Measurements from ENCODE around the gene ARL6IP6. TPM values are rescaled to one million over a fixed set of nuclear protein-coding genes. Genes with fewer than 3 reads are reported as not detected.

The ARL6IP6 gene
- total RNA-seq, 4 donors from 2014 or later = 9.1 to 17.4 (median 15.0) TPM

DNA sequence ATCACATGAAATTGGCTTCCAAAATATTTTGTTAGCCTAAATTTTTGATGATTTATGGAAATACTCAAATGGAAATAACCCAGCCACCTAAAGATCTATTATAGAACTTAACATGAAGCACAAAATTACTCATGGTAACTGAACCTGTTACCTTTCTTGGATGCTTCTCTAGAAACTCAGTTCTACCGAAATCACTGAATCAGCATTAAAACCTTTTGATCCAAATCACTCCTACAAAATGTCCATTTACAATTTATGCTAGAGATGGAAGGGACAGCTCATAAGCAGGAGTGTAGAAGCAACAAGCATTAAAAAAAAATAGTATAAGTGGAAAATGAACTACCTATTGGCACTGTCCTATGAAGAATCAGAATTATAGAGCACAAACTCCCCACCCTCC, 3.3 kb upstream of the ARL6IP6 start:
- no peak for DNase-seq
- Histone ChIP-seq H3K9me3 (no peaks in the 10 kb centered on the region), H3K4me1 (peaks cover 0 to 27% (median 4%) of the 10 kb centered on the region in 4 donors), H3K27ac (no peak overlapping the region), H3K36me3 (peaks cover 0 to 30% (median 0%) of the 10 kb centered on the region in 3 donors), H3K27me3 (no peaks in the 10 kb centered on the region), H3K4me3 (no peak overlapping the region)
- TF ChIP-seq, protein P1, sequence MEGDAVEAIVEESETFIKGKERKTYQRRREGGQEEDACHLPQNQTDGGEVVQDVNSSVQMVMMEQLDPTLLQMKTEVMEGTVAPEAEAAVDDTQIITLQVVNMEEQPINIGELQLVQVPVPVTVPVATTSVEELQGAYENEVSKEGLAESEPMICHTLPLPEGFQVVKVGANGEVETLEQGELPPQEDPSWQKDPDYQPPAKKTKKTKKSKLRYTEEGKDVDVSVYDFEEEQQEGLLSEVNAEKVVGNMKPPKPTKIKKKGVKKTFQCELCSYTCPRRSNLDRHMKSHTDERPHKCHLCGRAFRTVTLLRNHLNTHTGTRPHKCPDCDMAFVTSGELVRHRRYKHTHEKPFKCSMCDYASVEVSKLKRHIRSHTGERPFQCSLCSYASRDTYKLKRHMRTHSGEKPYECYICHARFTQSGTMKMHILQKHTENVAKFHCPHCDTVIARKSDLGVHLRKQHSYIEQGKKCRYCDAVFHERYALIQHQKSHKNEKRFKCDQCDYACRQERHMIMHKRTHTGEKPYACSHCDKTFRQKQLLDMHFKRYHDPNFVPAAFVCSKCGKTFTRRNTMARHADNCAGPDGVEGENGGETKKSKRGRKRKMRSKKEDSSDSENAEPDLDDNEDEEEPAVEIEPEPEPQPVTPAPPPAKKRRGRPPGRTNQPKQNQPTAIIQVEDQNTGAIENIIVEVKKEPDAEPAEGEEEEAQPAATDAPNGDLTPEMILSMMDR (IDR thresholded peaks at IDR 0.05) = no peak
- no peak for TF ChIP-seq POLR2A (IDR thresholded peaks at IDR 0.05)

DNA sequence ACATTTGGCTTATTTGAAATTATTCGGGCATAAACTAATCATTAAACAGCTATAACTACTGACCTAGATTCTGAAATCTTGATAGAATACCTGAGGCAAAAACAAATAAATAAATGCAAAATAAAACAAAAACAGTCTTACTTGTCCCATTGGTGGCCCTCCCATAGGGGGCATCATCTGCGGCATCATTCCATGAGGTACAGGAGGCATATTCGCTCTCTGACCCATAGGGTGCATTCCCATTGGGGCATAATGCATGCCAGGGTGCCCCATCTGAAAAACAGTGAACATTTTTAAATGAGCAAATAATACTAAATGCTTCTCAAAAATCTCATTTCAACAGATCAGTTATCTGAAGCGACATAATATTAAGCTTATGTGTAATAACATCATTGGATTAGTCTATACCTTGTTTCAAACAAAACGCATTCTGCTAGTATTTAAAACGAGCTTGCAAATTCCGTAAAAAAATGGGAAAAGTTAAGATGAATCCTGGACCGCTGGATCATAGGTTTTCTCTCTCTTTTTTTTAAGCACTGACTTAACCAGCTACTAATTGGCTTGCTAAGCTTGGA, 2.5 kb upstream of the ARL6IP6 start:
- H3K27me3 ChIP-seq = no peaks in the 10 kb centered on the region
- H3K9me3 ChIP-seq = no peaks in the 10 kb centered on the region
- no peak for TF ChIP-seq POLR2A (IDR thresholded peaks at IDR 0.05)
- TF ChIP-seq, protein P1 (IDR thresholded peaks at IDR 0.05) = peak in 3 of 6 experiments; percentile 33 to 39 (median 35)
- peak overlapping the region in 1 of 4 donors; percentile 96 for H3K27ac ChIP-seq
- peaks cover 0 to 35% (median 4%) of the 10 kb centered on the region in 4 donors for H3K4me1 ChIP-seq
- peaks cover 0 to 22% (median 0%) of the 10 kb centered on the region in 3 donors for H3K36me3 ChIP-seq
- DNase-seq = no peak
- H3K4me3 ChIP-seq = peak overlapping the region in 2 of 4 donors; percentile 80 to 92

DNA sequence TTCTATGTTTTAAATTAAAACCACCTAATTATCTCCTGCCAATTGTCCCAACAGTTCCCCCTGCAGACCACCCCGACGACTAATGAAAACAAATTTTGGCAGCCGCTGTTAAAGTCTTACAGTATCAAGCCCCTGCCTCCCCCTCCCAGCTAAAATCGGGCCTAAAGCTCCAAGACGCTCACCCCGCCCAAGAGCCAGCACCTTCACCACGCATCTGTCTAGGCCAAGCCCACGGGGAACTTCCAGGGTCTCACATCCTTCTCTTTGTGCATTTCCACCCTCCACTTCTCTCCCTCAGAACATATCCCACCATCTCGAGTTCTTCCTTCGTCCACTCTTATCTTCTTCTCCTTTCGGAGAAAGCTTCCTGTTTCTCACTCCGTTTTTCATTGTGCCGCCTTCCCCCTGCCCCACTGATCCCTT, 1.6 kb upstream of the ARL6IP6 start:
- peak in 2 of 3 donors; percentile 24 to 58 for DNase-seq
- TF ChIP-seq, protein P1 (IDR thresholded peaks at IDR 0.05) = peak in 1 of 6 experiments; percentile 1
- TF ChIP-seq POLR2A (IDR thresholded peaks at IDR 0.05) = no peak
- H3K9me3 ChIP-seq = no peaks in the 10 kb centered on the region
- H3K4me1 ChIP-seq = peaks cover 0 to 37% (median 4%) of the 10 kb centered on the region in 4 donors
- peak overlapping the region; percentile 72 to 92 (median 82) for H3K4me3 ChIP-seq
- H3K36me3 ChIP-seq = peaks cover 0 to 16% (median 0%) of the 10 kb centered on the region in 3 donors
- no peaks in the 10 kb centered on the region for H3K27me3 ChIP-seq
- peak overlapping the region; percentile 96 to 99 (median 97) for H3K27ac ChIP-seq

DNA sequence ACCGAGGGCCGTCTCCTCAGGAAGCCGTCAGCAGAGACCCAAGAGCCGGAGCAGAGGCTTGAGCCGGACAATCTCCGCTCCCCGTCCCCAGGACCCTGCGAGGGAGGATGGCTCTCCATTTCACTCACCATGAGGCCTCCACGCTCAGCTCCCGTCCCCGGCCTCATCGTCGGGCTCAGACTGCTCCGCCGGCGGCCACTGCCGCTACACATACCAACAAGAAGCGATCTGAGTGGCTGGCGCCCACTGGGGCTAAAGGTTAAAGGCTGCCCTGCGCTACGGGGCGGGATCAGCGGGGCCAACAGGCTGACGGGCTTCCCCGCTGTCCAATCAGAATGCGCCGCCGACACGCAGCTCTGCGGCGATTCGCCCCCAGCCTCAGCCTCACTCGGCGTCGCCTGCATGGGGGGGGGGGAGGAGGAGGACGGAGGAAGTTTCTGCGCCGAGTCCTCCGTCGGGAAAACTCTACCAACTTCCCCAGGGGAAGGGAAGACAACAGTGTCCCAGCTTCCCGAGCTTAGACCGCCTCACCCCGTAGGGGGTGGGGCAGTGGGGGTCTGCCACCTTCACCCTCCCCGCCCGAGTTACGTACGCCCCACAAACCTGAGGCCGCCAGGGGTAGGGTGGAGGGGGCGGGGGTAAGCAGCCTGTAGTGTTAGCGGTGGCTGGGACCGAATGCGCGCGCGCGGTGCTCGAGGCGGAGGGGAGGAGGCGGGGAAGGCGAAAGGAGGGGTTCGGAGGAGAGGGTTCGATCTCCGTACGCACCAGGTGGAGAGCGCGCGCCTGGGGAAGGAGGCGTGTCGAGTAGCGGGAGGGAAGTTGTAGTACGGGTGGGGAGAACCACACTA, 968 bp upstream of the ARL6IP6 start, which contains the start of gene PRPF40A:
PRPF40A (minus strand) TSS at position 234 of the 848 bp plus-strand sequence; CDS start at position 212, 22 bp downstream.
- Histone ChIP-seq H3K4me1 (peaks cover 0 to 37% (median 4%) of the 10 kb centered on the region in 4 donors), H3K27me3 (no peaks in the 10 kb centered on the region), H3K36me3 (peaks cover 0 to 16% (median 0%) of the 10 kb centered on the region in 3 donors), H3K9me3 (no peaks in the 10 kb centered on the region), H3K4me3 (peak within 1 kb of the TSS; percentile 72 to 92 (median 82)), H3K27ac (peak within 1 kb of the TSS; percentile 96 to 99 (median 97))
- peak; percentile 98 to 99 (median 99) for DNase-seq
- TF ChIP-seq POLR2A (IDR thresholded peaks at IDR 0.05) = peak; percentile 76 to 83
- TF ChIP-seq, protein P1 (IDR thresholded peaks at IDR 0.05) = peak in 2 of 6 experiments; percentile 19 to 29

DNA sequence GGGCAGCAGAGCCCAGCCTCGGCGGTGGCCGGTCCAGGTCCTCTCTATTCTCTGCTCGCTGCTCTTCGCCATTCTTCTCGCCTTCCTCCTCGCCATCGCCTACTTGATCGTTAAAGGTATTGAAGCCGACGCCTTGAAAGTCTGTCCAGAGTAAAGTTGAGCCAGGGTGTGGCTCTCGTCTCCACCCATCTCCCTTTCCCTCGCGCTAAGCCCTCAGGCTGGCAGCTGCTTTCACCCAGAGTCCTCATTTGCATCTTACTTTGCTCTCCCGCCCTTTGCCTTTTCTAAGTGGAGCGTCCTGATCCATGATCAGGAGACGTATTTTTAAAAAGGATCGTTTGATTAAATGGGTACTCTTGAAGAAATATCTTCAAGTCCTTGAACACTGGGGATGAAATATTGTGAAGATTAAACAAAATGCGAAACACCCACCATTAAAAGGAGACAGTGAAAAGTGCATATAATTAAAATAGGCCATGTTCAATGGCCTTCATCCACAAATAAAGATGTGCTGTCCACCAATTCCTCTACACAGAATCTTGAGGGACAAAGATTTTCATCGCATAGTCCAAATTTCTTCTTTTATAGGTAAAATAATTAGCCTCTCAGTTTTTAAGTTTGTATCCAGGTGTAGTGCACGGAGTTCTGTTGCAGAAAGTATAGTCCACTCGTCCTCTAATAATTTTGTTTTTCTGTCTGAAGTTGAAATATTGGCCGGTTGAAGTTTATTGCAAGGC, 657 bp downstream of the ARL6IP6 start:
- Histone ChIP-seq H3K9me3 (no peaks in the 10 kb centered on the region), H3K27me3 (no peaks in the 10 kb centered on the region), H3K36me3 (peaks cover 0 to 10% (median 0%) of the 10 kb centered on the region in 3 donors), H3K4me3 (peak overlapping the region; percentile 72 to 92 (median 82)), H3K27ac (peak overlapping the region; percentile 96 to 99 (median 97)), H3K4me1 (peaks cover 0 to 37% (median 4%) of the 10 kb centered on the region in 4 donors)
- TF ChIP-seq POLR2A (IDR thresholded peaks at IDR 0.05) = no peak
- TF ChIP-seq, protein P1 (IDR thresholded peaks at IDR 0.05) = no peak
- DNase-seq = peak in 2 of 3 donors; percentile 39 to 82
